ENCODE measurements around the gene FMN2.

DNA sequence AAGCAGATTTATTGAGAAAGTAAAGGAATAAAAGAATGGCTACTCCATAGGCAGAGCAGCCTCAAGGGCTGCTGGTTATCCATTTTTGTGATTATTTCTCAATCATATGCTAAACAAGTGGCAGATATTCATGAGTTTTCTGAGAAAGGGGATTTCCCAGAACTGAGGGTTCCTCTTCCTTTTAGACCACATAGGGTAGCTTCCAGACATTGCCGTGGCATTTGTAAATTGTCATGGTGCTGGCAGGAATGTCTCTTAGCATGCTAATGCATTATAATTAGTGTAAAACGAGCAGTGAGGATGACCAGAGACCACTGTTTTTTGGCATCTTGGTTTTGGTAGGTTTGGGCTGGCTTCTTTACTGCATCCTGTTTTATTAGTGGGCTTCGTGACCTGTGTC, 16.8 kb upstream of the FMN2 start:
- TF ChIP-seq, protein P1, sequence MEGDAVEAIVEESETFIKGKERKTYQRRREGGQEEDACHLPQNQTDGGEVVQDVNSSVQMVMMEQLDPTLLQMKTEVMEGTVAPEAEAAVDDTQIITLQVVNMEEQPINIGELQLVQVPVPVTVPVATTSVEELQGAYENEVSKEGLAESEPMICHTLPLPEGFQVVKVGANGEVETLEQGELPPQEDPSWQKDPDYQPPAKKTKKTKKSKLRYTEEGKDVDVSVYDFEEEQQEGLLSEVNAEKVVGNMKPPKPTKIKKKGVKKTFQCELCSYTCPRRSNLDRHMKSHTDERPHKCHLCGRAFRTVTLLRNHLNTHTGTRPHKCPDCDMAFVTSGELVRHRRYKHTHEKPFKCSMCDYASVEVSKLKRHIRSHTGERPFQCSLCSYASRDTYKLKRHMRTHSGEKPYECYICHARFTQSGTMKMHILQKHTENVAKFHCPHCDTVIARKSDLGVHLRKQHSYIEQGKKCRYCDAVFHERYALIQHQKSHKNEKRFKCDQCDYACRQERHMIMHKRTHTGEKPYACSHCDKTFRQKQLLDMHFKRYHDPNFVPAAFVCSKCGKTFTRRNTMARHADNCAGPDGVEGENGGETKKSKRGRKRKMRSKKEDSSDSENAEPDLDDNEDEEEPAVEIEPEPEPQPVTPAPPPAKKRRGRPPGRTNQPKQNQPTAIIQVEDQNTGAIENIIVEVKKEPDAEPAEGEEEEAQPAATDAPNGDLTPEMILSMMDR (conservative IDR thresholded peaks at IDR 0.05) = no peak
- TF ChIP-seq EZH2 (IDR thresholded peaks at IDR 0.05; ENCODE audit: low read depth) = no peak
